Measurements from ENCODE around the gene CCDC27. TPM values are rescaled to one million over a fixed set of nuclear protein-coding genes. Genes with fewer than 3 reads are reported as not detected.
"Not testable (repeated sequence)": the region's sequence is repeated elsewhere in the genome, so short reads cannot be mapped to it uniquely, and the experiment has no call there.

The CCDC27 gene
- total RNA-seq, 1 donor from 2014 or later, result not detected

- Mint-ChIP-seq H3K4me3 (no peak overlapping the region), H3K27ac (no peak overlapping the region), H3K4me1 (ENCODE audit: unreplicated experiment) (no peaks in the 10 kb centered on the region), H3K36me3 (no peaks in the 10 kb centered on the region), H3K9me3 (peaks cover 9% of the 10 kb centered on the region), H3K27me3 (peaks cover 5% of the 10 kb centered on the region)
- no peak for TF ChIP-seq CTCF (conservative IDR thresholded peaks at IDR 0.05)
- no peak for DNase-seq (ENCODE audit: extremely low spot score, unreplicated experiment)
Measured at GRCh38 chr1:3809680-3810079, 57.4 kb downstream of the CCDC27 start.

- H3K27me3 Mint-ChIP-seq; H3K36me3 Mint-ChIP-seq; DNase-seq (ENCODE audit: extremely low spot score, unreplicated experiment); H3K27ac Mint-ChIP-seq; H3K4me1 Mint-ChIP-seq (ENCODE audit: unreplicated experiment); H3K4me3 Mint-ChIP-seq; H3K9me3 Mint-ChIP-seq: not testable (repeated sequence)
Measured at GRCh38 chr1:3810149-3810761, 58.0 kb downstream of the CCDC27 start.

- TF ChIP-seq CTCF (conservative IDR thresholded peaks at IDR 0.05), result no peak
- no peaks in the 10 kb centered on the region for H3K9me3 Mint-ChIP-seq
- DNase-seq (ENCODE audit: extremely low spot score, unreplicated experiment), result no peak
- no peaks in the 10 kb centered on the region for H3K36me3 Mint-ChIP-seq
- no peak overlapping the region for H3K27ac Mint-ChIP-seq
- no peak overlapping the region for H3K4me3 Mint-ChIP-seq
- H3K4me1 Mint-ChIP-seq (ENCODE audit: unreplicated experiment), result no peaks in the 10 kb centered on the region
- peaks cover 2% of the 10 kb centered on the region for H3K27me3 Mint-ChIP-seq
Measured at GRCh38 chr1:3811595-3811911, 59.3 kb downstream of the CCDC27 start.

GRCh38 chr1:3814065-3814464 lies 61.8 kb downstream of the CCDC27 start:
- Mint-ChIP-seq H3K27ac (no peak overlapping the region), H3K36me3 (no peaks in the 10 kb centered on the region)

GRCh38 chr1:3814771-3815561 lies 62.7 kb downstream of the CCDC27 start:
- Mint-ChIP-seq H3K4me3 (no peak overlapping the region), H3K9me3 (no peaks in the 10 kb centered on the region), H3K27ac (no peak overlapping the region), H3K36me3 (peaks cover 2% of the 10 kb centered on the region), H3K4me1 (ENCODE audit: unreplicated experiment) (peaks cover 5% of the 10 kb centered on the region), H3K27me3 (peaks cover 2% of the 10 kb centered on the region)
- TF ChIP-seq CTCF (conservative IDR thresholded peaks at IDR 0.05), result no peak
- DNase-seq (ENCODE audit: extremely low spot score, unreplicated experiment), result no peak

More at GRCh38 chr1:3814065-3814464, 61.8 kb downstream of the CCDC27 start:
- H3K9me3 Mint-ChIP-seq, result no peaks in the 10 kb centered on the region
- H3K27me3 Mint-ChIP-seq, result peaks cover 2% of the 10 kb centered on the region
- no peak overlapping the region for H3K4me3 Mint-ChIP-seq
- DNase-seq (ENCODE audit: extremely low spot score, unreplicated experiment), result no peak
- TF ChIP-seq CTCF (conservative IDR thresholded peaks at IDR 0.05), result no peak
- H3K4me1 Mint-ChIP-seq (ENCODE audit: unreplicated experiment), result no peaks in the 10 kb centered on the region

- no peak overlapping the region for H3K4me3 Mint-ChIP-seq
- TF ChIP-seq CTCF (conservative IDR thresholded peaks at IDR 0.05), result no peak
- H3K4me1 Mint-ChIP-seq (ENCODE audit: unreplicated experiment), result peaks cover 5% of the 10 kb centered on the region
- H3K27ac Mint-ChIP-seq, result no peak overlapping the region
- peaks cover 5% of the 10 kb centered on the region for H3K36me3 Mint-ChIP-seq
- H3K27me3 Mint-ChIP-seq, result peaks cover under 1% of the 10 kb centered on the region
- DNase-seq (ENCODE audit: extremely low spot score, unreplicated experiment), result no peak
- no peaks in the 10 kb centered on the region for H3K9me3 Mint-ChIP-seq
Measured at GRCh38 chr1:3816331-3817137, 64.3 kb downstream of the CCDC27 start.
